ENCODE results near the gene ANKRD13C.

The ANKRD13C gene

GRCh38 chr1:70295749-70296148 is 58.8 kb downstream of the ANKRD13C start:
- DNase-seq (ENCODE audit: low read depth in 3 of 3), result no peak

GRCh38 chr1:70293186-70293843 is 61.2 kb downstream of the ANKRD13C start:
- DNase-seq (ENCODE audit: low read depth in 3 of 3), result no peak

GRCh38 chr1:70290218-70290617 is 64.3 kb downstream of the ANKRD13C start:
- DNase-seq (ENCODE audit: low read depth in 3 of 3), result no peak

- DNase-seq (ENCODE audit: low read depth in 3 of 3), result no peak
These were observed 66.4 kb downstream of the ANKRD13C start for GRCh38 chr1:70288166-70288565.

- DNase-seq (ENCODE audit: low read depth in 3 of 3), result no peak
These were observed 68.1 kb downstream of the ANKRD13C start for GRCh38 chr1:70286453-70286852.

- no peak for DNase-seq (ENCODE audit: low read depth in 3 of 3)
These were observed 70.2 kb downstream of the ANKRD13C start for GRCh38 chr1:70284366-70284765.

- no peak for DNase-seq (ENCODE audit: low read depth in 3 of 3)
These were observed 75.8 kb downstream of the ANKRD13C start for GRCh38 chr1:70278710-70279109.

- DNase-seq (ENCODE audit: low read depth in 3 of 3), result no peak
These were observed 76.6 kb downstream of the ANKRD13C start for GRCh38 chr1:70277875-70278274.

- DNase-seq (ENCODE audit: low read depth in 3 of 3), result no peak
These were observed 88.6 kb downstream of the ANKRD13C start for GRCh38 chr1:70265946-70266345.

GRCh38 chr1:70264839-70265238 is 89.7 kb downstream of the ANKRD13C start:
- no peak for DNase-seq (ENCODE audit: low read depth in 3 of 3)

- no peak for DNase-seq (ENCODE audit: low read depth in 3 of 3)
These were observed 97.9 kb downstream of the ANKRD13C start for GRCh38 chr1:70256664-70257063.

GRCh38 chr1:70248729-70249128 is 105.8 kb downstream of the ANKRD13C start:
- DNase-seq (ENCODE audit: low read depth in 3 of 3), result no peak

- no peak for DNase-seq (ENCODE audit: low read depth in 3 of 3)
These were observed 106.8 kb downstream of the ANKRD13C start for GRCh38 chr1:70247768-70248167.

GRCh38 chr1:70247122-70247521 is 107.4 kb downstream of the ANKRD13C start:
- no peak for DNase-seq (ENCODE audit: low read depth in 3 of 3)

GRCh38 chr1:70239940-70240339 is 114.6 kb downstream of the ANKRD13C start:
- no peak for DNase-seq (ENCODE audit: low read depth in 3 of 3)

GRCh38 chr1:70234733-70235132 is 119.8 kb downstream of the ANKRD13C start:
- no peak for DNase-seq (ENCODE audit: low read depth in 3 of 3)

- no peak for DNase-seq (ENCODE audit: low read depth in 3 of 3)
These were observed 123.0 kb downstream of the ANKRD13C start for GRCh38 chr1:70231475-70231874.

- no peak for DNase-seq (ENCODE audit: low read depth in 3 of 3)
These were observed 125.9 kb downstream of the ANKRD13C start for GRCh38 chr1:70228670-70229069.

GRCh38 chr1:70227439-70227838 is 127.1 kb downstream of the ANKRD13C start:
- DNase-seq (ENCODE audit: low read depth in 3 of 3), result no peak

- DNase-seq (ENCODE audit: low read depth in 3 of 3), result no peak
These were observed 129.6 kb downstream of the ANKRD13C start for GRCh38 chr1:70224954-70225353.

- no peak for DNase-seq (ENCODE audit: low read depth in 3 of 3)
These were observed 131.7 kb downstream of the ANKRD13C start for GRCh38 chr1:70222716-70223235.

GRCh38 chr1:70221238-70222121 is 133.0 kb downstream of the ANKRD13C start, which contains the start of gene SRSF11:
Gene SRSF11 (plus strand): TSS chr1:70221380. CDS start chr1:70221637, 257 bp downstream.
- DNase-seq (ENCODE audit: low read depth in 3 of 3), result peak; percentile 93 to 95 (median 94)
